ENCODE data around the gene IL12B.
"Not testable (repeated sequence)": the region's sequence is repeated elsewhere in the genome, so short reads cannot be mapped to it uniquely, and the experiment has no call there.

IL12B gene

DNA sequence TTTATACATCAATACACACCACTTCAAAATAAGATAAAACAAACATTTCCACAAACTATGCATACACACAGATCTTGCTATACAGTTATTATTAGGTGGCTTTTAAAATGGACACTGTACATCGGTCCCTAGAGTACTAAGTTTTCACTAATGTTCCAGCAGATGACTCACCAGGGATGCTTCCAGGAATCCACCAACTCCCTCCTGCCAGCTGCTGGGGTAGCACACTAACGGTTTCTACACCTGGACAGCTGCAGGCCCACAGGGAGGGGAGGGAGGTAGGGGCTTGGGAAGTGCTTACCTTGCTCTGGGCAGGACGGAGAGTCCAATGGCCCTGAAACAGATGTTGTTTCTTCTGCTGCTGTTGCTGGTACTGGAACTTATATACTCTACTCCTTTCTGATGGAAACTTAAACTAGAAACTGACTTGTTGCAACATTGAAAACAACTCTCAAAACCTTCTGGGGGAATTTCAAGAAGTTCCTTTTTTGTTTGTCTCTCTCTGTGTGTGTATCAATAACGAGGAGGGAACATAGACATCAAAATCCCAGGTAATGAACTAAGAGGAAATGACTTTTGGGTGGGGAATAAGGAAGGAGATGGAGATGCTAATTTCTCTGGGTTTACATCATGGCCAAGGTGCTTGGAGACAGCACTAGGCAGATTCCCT lies at the start of gene IL12B:
IL12B (minus strand) TSS at position 357 of the 670 bp plus-strand sequence. CDS start 3,705 bp downstream, outside the sequence.
- Mint-ChIP-seq H3K27ac (no peak within 1 kb of the TSS), H3K9me3 (no peaks in the 10 kb centered on the region), H3K4me1 (peaks cover 24% of the 10 kb centered on the region), H3K4me3 (peak within 1 kb of the TSS; percentile 68), H3K36me3 (ENCODE audit: low read depth) (no peaks in the 10 kb centered on the region), H3K27me3 (peaks cover 6% of the 10 kb centered on the region)
- no peak for ATAC-seq
- DNase-seq: no peak

GRCh38 chr5:159377653-159378052 lies 47.4 kb upstream of the IL12B start:
- H3K9me3 Mint-ChIP-seq: peaks cover 25% of the 10 kb centered on the region
- DNase-seq (no peak), ATAC-seq (no peak)
- H3K27me3 Mint-ChIP-seq: no peaks in the 10 kb centered on the region
- H3K4me3 Mint-ChIP-seq: no peak overlapping the region
- H3K36me3 Mint-ChIP-seq (ENCODE audit: low read depth): peaks cover 2% of the 10 kb centered on the region
- H3K4me1 Mint-ChIP-seq: no peaks in the 10 kb centered on the region
- no peak overlapping the region for H3K27ac Mint-ChIP-seq

- H3K9me3 Mint-ChIP-seq, ATAC-seq: not testable (repeated sequence)
Measured at GRCh38 chr5:159367866-159368265, 37.6 kb upstream of the IL12B start.

DNA sequence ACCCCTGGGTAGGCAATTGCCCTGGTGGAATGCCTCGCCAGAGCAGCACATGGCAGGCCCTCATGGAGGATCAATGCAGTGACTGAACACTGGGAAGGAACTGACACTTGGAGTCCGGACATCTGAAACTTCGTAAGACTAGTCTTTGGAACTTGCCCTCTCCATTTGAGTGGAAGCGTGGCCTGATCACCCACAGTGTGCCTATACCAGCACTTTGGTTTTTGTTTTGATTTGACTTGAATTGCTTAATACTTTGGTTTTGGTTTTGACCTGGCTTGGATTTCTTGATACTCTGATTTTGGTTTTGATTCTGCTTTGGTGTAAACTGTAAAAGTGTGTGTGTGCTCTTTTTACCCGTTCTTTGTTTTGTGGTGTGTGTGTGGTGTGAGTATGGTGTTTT lies 36.5 kb upstream of the IL12B start:
- ATAC-seq; H3K27me3 Mint-ChIP-seq; H3K36me3 Mint-ChIP-seq (ENCODE audit: low read depth); H3K27ac Mint-ChIP-seq; H3K4me1 Mint-ChIP-seq; H3K4me3 Mint-ChIP-seq; H3K9me3 Mint-ChIP-seq; DNase-seq: not testable (repeated sequence)

More at GRCh38 chr5:159367866-159368265, 37.6 kb upstream of the IL12B start:
- not testable (repeated sequence) for H3K27me3 Mint-ChIP-seq; DNase-seq; H3K27ac Mint-ChIP-seq; H3K36me3 Mint-ChIP-seq (ENCODE audit: low read depth); H3K4me3 Mint-ChIP-seq; H3K4me1 Mint-ChIP-seq

DNA sequence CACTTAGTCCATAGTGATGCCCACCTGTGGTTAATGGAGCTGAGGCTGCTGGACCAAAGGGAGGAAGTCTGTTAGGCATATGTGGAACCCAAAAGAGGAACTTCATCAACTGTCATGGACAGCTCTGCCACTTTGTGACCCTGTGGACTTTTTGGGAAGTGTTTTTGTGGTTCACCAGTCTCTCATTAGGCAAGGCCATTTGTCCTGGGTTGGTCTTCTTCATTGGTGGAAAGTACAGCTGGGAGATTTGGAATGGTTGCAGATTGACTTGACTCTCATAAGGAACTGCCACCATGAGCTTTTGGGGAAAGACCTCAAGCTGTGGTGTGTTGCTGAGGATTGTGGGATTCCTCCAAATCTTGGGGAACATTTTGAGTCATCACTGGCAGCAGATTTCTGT lies 31.9 kb upstream of the IL12B start:
- Mint-ChIP-seq H3K27me3 (no peaks in the 10 kb centered on the region), H3K9me3 (peaks cover 5% of the 10 kb centered on the region), H3K4me3 (no peak overlapping the region), H3K36me3 (ENCODE audit: low read depth) (no peaks in the 10 kb centered on the region), H3K4me1 (peaks cover 3% of the 10 kb centered on the region), H3K27ac (no peak overlapping the region)
- DNase-seq (no peak), ATAC-seq (no peak)

- ATAC-seq; H3K4me1 Mint-ChIP-seq; DNase-seq; H3K9me3 Mint-ChIP-seq; H3K4me3 Mint-ChIP-seq; H3K36me3 Mint-ChIP-seq (ENCODE audit: low read depth); H3K27me3 Mint-ChIP-seq; H3K27ac Mint-ChIP-seq: not testable (repeated sequence)
Measured at GRCh38 chr5:159359871-159360270, 29.6 kb upstream of the IL12B start.

- Mint-ChIP-seq H3K4me1 (peaks cover 2% of the 10 kb centered on the region), H3K4me3 (no peak overlapping the region), H3K9me3 (no peaks in the 10 kb centered on the region), H3K27me3 (peaks cover 2% of the 10 kb centered on the region), H3K36me3 (ENCODE audit: low read depth) (no peaks in the 10 kb centered on the region), H3K27ac (no peak overlapping the region)
- DNase-seq (no peak), ATAC-seq (no peak)
Measured at GRCh38 chr5:159359408-159359807, 29.1 kb upstream of the IL12B start.

DNA sequence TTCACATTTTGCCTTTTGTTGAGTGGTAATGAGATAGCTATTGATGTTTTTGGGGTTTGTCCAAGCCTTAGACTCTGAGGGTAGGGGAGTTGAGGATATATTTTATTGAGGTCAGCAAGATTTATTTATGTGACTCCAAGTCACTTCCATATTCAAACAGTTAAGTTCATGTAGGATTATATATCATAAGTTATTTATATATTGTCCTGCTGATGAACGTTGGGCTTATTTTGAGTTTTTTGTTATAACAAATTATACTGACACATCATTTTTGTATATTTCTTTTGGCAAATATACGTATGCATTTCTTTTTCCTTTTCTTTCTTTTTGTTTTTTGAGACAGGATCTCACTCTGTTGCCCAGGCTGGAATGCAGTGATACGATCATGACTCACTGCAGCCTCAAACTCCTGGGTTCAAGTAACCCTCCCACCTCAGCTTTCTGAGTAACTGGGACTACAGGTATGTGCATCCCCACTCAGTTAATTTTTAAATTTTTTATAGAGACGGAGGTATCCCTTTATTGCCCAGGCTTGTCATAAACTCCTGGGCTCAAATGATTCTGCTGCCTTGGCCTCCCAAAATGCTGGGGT lies 23.5 kb upstream of the IL12B start:
- Mint-ChIP-seq H3K27ac (no peak overlapping the region), H3K4me1 (peaks cover 2% of the 10 kb centered on the region), H3K9me3 (no peaks in the 10 kb centered on the region), H3K27me3 (peaks cover 2% of the 10 kb centered on the region), H3K36me3 (ENCODE audit: low read depth) (no peaks in the 10 kb centered on the region), H3K4me3 (no peak overlapping the region)
- no peak for DNase-seq
- ATAC-seq: no peak

- not testable (repeated sequence) for H3K27ac Mint-ChIP-seq; H3K9me3 Mint-ChIP-seq; H3K4me3 Mint-ChIP-seq; DNase-seq; H3K36me3 Mint-ChIP-seq (ENCODE audit: low read depth); H3K27me3 Mint-ChIP-seq; H3K4me1 Mint-ChIP-seq; ATAC-seq
Measured at GRCh38 chr5:159350644-159351043, 20.4 kb upstream of the IL12B start.

GRCh38 chr5:159350216-159350615 lies 19.9 kb upstream of the IL12B start:
- H3K27me3 Mint-ChIP-seq; H3K36me3 Mint-ChIP-seq (ENCODE audit: low read depth); DNase-seq; ATAC-seq; H3K27ac Mint-ChIP-seq; H3K4me3 Mint-ChIP-seq; H3K9me3 Mint-ChIP-seq; H3K4me1 Mint-ChIP-seq: not testable (repeated sequence)

DNA sequence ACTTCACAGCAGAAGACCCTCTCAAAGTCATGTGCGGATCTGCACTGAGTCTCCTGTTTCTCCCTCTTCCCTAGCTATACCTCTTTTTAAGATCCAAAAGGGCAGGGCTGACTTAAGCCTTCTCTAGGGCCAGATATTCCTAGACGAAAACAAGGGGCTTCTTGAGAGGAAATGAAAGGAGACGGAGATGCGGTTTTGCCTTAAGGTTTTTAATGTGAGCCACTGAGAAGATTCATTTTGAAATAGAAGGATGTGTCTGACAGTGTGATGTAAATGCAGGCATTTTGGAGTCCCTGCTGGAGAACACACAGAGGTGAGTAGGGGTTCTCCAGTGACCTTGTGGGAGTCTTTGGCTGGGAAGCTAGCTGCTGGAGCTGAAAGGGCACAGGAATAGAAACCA lies 15.6 kb upstream of the IL12B start:
- Mint-ChIP-seq H3K4me3 (no peak overlapping the region), H3K36me3 (ENCODE audit: low read depth) (no peaks in the 10 kb centered on the region), H3K4me1 (peaks cover 30% of the 10 kb centered on the region), H3K27ac (no peak overlapping the region), H3K9me3 (no peaks in the 10 kb centered on the region), H3K27me3 (no peaks in the 10 kb centered on the region)
- ATAC-seq: no peak
- DNase-seq: no peak

- Mint-ChIP-seq H3K27me3 (no peaks in the 10 kb centered on the region), H3K4me3 (no peak overlapping the region), H3K36me3 (ENCODE audit: low read depth) (no peaks in the 10 kb centered on the region), H3K27ac (no peak overlapping the region), H3K9me3 (no peaks in the 10 kb centered on the region), H3K4me1 (peaks cover 35% of the 10 kb centered on the region)
- ATAC-seq (no peak), DNase-seq (no peak)
Measured at GRCh38 chr5:159345336-159345735, 15.0 kb upstream of the IL12B start.

DNA sequence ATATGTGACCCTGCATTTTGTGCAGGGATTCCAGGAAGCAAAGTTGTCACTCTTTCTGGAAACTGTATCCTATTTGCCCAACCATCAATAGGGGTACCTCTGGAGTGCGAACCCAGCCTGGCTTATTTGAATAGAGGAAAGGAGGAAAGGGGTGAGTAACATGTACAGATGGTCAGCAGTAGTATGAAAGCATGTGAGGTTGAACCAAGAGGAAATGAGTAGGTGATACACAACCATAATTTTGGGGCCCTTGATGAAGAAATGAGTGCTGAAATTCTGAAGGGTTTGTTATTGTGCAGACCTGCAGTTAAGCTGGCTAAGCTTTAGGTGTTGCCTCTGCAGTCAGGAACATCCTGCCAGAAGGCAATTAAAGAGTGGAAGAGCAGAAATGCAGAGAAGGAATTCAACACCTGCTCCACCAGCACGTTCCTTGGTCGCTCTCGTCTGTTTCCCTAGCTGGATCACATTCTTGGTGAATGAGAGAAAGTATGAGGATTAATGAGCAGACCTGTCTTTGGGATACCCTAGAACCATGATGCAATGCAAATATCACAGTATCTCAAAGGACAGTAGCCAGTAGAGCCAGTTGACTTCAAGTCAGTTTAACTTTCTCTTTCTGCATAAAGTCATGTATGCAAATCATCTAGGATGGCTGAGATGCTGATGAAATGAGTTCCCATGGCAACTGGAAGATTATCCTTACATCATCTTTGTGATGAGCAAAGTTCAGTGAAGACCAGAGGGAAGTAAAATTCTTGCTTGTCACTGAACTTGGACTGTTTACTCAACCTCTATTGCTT lies 13.2 kb upstream of the IL12B start:
- Mint-ChIP-seq H3K4me3 (no peak overlapping the region), H3K4me1 (peaks cover 43% of the 10 kb centered on the region), H3K27me3 (no peaks in the 10 kb centered on the region), H3K9me3 (no peaks in the 10 kb centered on the region), H3K27ac (peak overlapping the region; percentile 41), H3K36me3 (ENCODE audit: low read depth) (no peaks in the 10 kb centered on the region)
- ATAC-seq: no peak
- DNase-seq: no peak

- no peak for ATAC-seq
- H3K4me1 Mint-ChIP-seq: peaks cover 49% of the 10 kb centered on the region
- no peak for DNase-seq
- no peaks in the 10 kb centered on the region for H3K27me3 Mint-ChIP-seq
- H3K36me3 Mint-ChIP-seq (ENCODE audit: low read depth): no peaks in the 10 kb centered on the region
- H3K4me3 Mint-ChIP-seq: no peak overlapping the region
- no peaks in the 10 kb centered on the region for H3K9me3 Mint-ChIP-seq
- H3K27ac Mint-ChIP-seq: no peak overlapping the region
Measured at GRCh38 chr5:159342840-159343239, 12.6 kb upstream of the IL12B start.

- H3K4me3 Mint-ChIP-seq: no peak overlapping the region
- H3K9me3 Mint-ChIP-seq: no peaks in the 10 kb centered on the region
- peaks cover 59% of the 10 kb centered on the region for H3K4me1 Mint-ChIP-seq
- ATAC-seq: peak; percentile 37
- peak; percentile 46 for DNase-seq
- no peak overlapping the region for H3K27ac Mint-ChIP-seq
- no peaks in the 10 kb centered on the region for H3K27me3 Mint-ChIP-seq
- H3K36me3 Mint-ChIP-seq (ENCODE audit: low read depth): no peaks in the 10 kb centered on the region
Measured at GRCh38 chr5:159341906-159342310, 11.6 kb upstream of the IL12B start.

Measured in activated naive CD8-positive, alpha-beta T cell treated with anti-CD3 and anti-CD28 coated beads, Interleukin-2, amount 50 U/mL, for 24 hours (primary cell).